ENCODE data around the gene MUS81. TPM values are rescaled to one million over a fixed set of nuclear protein-coding genes. Genes with fewer than 3 reads are reported as not detected.

The MUS81 gene
- total and polyA plus RNA-seq, 2 donors (not counting 3 experiments of a cell fraction or from before 2014, with no cell fraction given): 57.9 to 76.9 TPM

DNA sequence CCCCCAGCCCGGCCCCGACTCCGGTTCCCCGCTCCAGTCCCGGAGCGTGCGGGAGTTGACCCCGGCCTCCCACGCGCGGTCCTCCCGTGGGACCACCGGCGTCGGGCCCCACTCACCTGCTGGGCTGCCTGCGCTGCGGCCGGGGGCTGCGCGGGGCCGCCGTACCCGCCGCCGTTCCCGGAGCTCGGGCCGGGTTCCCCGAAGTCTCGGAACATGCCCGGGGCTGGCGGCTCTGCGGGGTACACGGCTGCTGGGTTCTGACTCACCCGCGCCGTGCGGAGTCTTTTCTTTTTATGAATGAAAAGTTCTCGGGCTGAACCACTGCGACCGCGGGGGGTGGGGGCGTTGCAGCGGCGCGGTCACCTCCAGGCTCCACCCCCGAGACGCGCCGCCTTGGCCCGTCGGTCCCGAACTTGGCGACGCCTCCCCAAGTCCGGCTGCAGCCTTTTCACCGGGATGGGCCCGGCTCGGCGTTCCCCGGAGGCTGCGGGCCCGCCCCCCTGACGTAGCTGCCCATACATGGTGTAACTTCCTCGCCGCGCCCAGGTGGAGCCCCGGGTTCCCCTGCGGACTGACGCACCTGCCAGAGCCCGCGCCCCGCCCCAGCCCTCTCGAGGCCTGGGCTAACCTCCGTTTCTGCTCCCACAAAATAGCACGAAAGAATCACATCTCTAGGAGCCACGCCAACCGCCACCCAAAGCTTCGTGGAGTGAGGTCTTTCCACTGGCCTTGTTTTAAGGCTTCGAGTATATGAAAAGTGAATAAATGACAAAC is 40.1 kb downstream of the MUS81 start, which contains the start of gene FOSL1:
FOSL1 (minus strand) TSS at position 264 of the 774 bp plus-strand sequence; CDS start at position 215, 49 bp downstream.
- Histone ChIP-seq H3K4me3 (replicated peaks in 1 of 3; ENCODE audit: insufficient read depth in 1 of 3, low read depth in 1 of 3, low read length in 3 of 3) (peak within 1 kb of the TSS; percentile 58 to 79 (median 69)), H3K27ac (ENCODE audit: insufficient read depth, low read depth, low read length) (peak within 1 kb of the TSS; percentile 87), H2AFZ (ENCODE audit: low read depth, low read length) (peak within 1 kb of the TSS; percentile 7), H3K27me3 (ENCODE audit: control insufficient read depth in 2 of 2, insufficient read depth in 2 of 2, low read length in 2 of 2) (no peaks in the 10 kb centered on the region), H3K9ac (replicated peaks; ENCODE audit: extremely low read depth, insufficient read depth, low read length) (peak within 1 kb of the TSS; percentile 99), H3K4me2 (ENCODE audit: insufficient read depth, low read length) (peak within 1 kb of the TSS; percentile 56), H3K36me3 (ENCODE audit: control insufficient read depth in 2 of 2, extremely low read depth in 1 of 2, insufficient read depth in 2 of 2, low read length in 2 of 2) (peaks cover 5 to 6% of the 10 kb centered on the region in 2 experiments), H3K4me1 (ENCODE audit: control insufficient read depth, extremely low read depth, insufficient read depth, low read length) (peaks cover 40% of the 10 kb centered on the region), H3K9me3 (replicated peaks; ENCODE audit: control insufficient read depth, insufficient read depth, low read length) (no peaks in the 10 kb centered on the region), H3K79me2 (ENCODE audit: control insufficient read depth, insufficient read depth, low read length) (peaks cover 47% of the 10 kb centered on the region), H3K9me1 (replicated peaks; ENCODE audit: control insufficient read depth, extremely low read depth, insufficient read depth, low read length) (no peaks in the 10 kb centered on the region), H4K20me1 (replicated peaks; ENCODE audit: control insufficient read depth, extremely low read depth, insufficient read depth, low read length) (no peaks in the 10 kb centered on the region)
- FAIRE-seq (peak; percentile 94), DNase-seq (ENCODE audit: low read depth, low spot score) (peak; percentile 94)
- dilution Hi-C loops (cut with MboI; ENCODE audit: extremely low pct_ligation_motif_present, low sequenced_read_pairs) (no loop called here), intact Hi-C loops (cut with micrococcal nuclease) (loop anchor here (1.0 kb wide), 1 partner anchor 15 kb away; no protein-coding TSS in a partner anchor)
- TF ChIP-seq, protein P1, sequence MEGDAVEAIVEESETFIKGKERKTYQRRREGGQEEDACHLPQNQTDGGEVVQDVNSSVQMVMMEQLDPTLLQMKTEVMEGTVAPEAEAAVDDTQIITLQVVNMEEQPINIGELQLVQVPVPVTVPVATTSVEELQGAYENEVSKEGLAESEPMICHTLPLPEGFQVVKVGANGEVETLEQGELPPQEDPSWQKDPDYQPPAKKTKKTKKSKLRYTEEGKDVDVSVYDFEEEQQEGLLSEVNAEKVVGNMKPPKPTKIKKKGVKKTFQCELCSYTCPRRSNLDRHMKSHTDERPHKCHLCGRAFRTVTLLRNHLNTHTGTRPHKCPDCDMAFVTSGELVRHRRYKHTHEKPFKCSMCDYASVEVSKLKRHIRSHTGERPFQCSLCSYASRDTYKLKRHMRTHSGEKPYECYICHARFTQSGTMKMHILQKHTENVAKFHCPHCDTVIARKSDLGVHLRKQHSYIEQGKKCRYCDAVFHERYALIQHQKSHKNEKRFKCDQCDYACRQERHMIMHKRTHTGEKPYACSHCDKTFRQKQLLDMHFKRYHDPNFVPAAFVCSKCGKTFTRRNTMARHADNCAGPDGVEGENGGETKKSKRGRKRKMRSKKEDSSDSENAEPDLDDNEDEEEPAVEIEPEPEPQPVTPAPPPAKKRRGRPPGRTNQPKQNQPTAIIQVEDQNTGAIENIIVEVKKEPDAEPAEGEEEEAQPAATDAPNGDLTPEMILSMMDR (IDR thresholded peaks at IDR 0.05; ENCODE audit: extremely low read depth in 1 of 2, insufficient read depth in 1 of 2, low read depth in 1 of 2, low read length in 2 of 2): no peak
- TF ChIP-seq MYC (IDR thresholded peaks at IDR 0.05; ENCODE audit: low read depth, low read length) (no peak), GATA2 (IDR thresholded peaks at IDR 0.05; ENCODE audit: insufficient read depth, insufficient read length, low read depth, low read length) (no peak), JUN (IDR thresholded peaks at IDR 0.05; ENCODE audit: borderline replicate concordance, insufficient read depth, insufficient read length, low read depth) (no peak), POLR2A (IDR thresholded peaks at IDR 0.05; ENCODE audit: low read depth, low read length) (peak; percentile 99), EZH2 (IDR thresholded peaks at IDR 0.05; ENCODE audit: borderline replicate concordance, low read depth, low read length, severe bottlenecking) (no peak), POLR2AphosphoS5 (IDR thresholded peaks at IDR 0.05; ENCODE audit: insufficient read depth, low read depth, low read length) (peak; percentile 100), FOS (IDR thresholded peaks at IDR 0.05; ENCODE audit: borderline replicate concordance, insufficient read depth, low read length) (peak; percentile 82)
- TF ChIP-seq, protein P2, sequence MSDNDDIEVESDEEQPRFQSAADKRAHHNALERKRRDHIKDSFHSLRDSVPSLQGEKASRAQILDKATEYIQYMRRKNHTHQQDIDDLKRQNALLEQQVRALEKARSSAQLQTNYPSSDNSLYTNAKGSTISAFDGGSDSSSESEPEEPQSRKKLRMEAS (IDR thresholded peaks at IDR 0.05; ENCODE audit: insufficient read depth, insufficient read length): no peak
- ChIA-PET POLR2A (interaction anchor here (0.8 to 4.2 kb wide), 6 partner anchors 9 to 18 kb away, joined by 4 to 29 read pairs (median 6); partner anchors contain the start of genes CCDC85B and FIBP), CTCF (interaction anchor here (1.0 to 6.2 kb wide), 4 partner anchors 10 to 16 kb away, joined by 4 to 69 read pairs (median 15); partner anchors contain the start of genes CCDC85B and FIBP)
- no TSS peak for BruUV-seq (replicated peaks)

All from endothelial cell of umbilical vein (primary cell).